SH-SY5Y (cell line): ENCODE results near the gene GABRR2.

Experiments used
- GATA2 ChIP-seq: IDR thresholded peaks from 2 replicates; pipeline ENCODE4 v1.6.1; 2011; ENCODE audit warnings: mild to moderate bottlenecking, low read depth, low read length
- GATA3 ChIP-seq: IDR thresholded peaks from 2 replicates; pipeline ENCODE4 v1.6.1; 2011; ENCODE audit warnings: low read depth, mild to moderate bottlenecking, low read length, moderate library complexity

DNA sequence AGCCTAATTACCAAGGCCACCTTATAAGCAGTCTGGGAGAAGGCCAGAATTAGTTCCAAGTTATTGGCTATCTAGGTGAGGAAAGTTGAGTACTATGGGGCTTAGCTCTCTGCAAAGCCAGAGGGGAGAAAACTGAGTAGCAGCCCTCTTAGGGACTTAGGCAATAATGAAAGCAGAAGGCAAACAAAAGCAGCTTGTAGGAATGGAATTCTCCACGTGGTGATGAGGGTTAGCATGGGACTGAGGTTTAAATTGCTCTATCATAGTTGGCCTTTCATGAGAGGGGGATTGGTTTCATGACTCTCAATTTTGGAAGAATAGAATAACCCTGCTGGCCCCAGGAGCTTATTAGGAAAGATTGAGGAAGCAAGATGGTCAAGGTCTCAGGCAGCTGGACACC is 44.5 kb upstream of the GABRR2 start:
- TF ChIP-seq GATA2, result no peak
- TF ChIP-seq GATA3, result no peak
